K562 (cell line): Measurements from ENCODE around the gene KLK1. TPM values are rescaled to one million over a fixed set of nuclear protein-coding genes. Genes with fewer than 3 reads are reported as not detected.
A peak's percentile ranks its signal among the peaks of the same experiment; 100 is the strongest.

Experiments used
- ARID1B ChIP-seq: fragments of 450-650 bp; IDR thresholded peaks from 2 replicates; pipeline ENCODE4 v1.6.1; 2016; ENCODE audit warnings: antibody characterized with exemption, mild to moderate bottlenecking, inconsistent platforms
- ATF7 ChIP-seq: fragments of 450-650 bp; IDR thresholded peaks from 2 replicates; pipeline ENCODE4 v1.7.1; 2014; ENCODE audit warnings: mild to moderate bottlenecking, moderate library complexity
- CCAR2 ChIP-seq: fragments of 200-400 bp; formaldehyde crosslinking; IDR thresholded peaks from 2 replicates; pipeline ENCODE4 v1.6.1; 2017; ENCODE audit warnings: mild to moderate bottlenecking, low read depth, low read length
- CEBPB ChIP-seq: fragments of 450-650 bp; IDR thresholded peaks from 2 replicates; pipeline ENCODE4 v1.6.1; 2016; ENCODE audit warnings: missing genetic modification characterization, missing compliant biosample characterization
- KAT7 ChIP-seq: sonication (generic); formaldehyde crosslinking; IDR thresholded peaks from 2 replicates; pipeline ENCODE4 v1.8.0; 2022; ENCODE audit warnings: missing genetic modification reagents, mild to moderate bottlenecking, borderline replicate concordance
- KAT8 ChIP-seq: fragments of 450-650 bp; IDR thresholded peaks from 2 replicates; pipeline ENCODE4 v1.6.1; 2016; ENCODE audit warnings: low read depth, mild to moderate bottlenecking
- KLF16 ChIP-seq: IDR thresholded peaks from 2 replicates; pipeline ENCODE4 v1.6.1; 2016; ENCODE audit warnings: antibody characterized with exemption
- MTA3 ChIP-seq: fragments of 450-650 bp; formaldehyde crosslinking; IDR thresholded peaks from 2 replicates; pipeline ENCODE4 v1.6.1; 2017; ENCODE audit warnings: mild to moderate bottlenecking, borderline replicate concordance
- NBN ChIP-seq: fragments of 450-650 bp; IDR thresholded peaks from 2 replicates; pipeline ENCODE4 v1.6.1; 2016; ENCODE audit warnings: low read depth, mild to moderate bottlenecking
- NR2C1 ChIP-seq, 2 experiments: fragments of 450-650 bp; IDR thresholded peaks; 2 replicates each; pipeline ENCODE4 v1.6.1; 2017; ENCODE audit warnings: mild to moderate bottlenecking in 2 of 2, antibody characterized with exemption in 1 of 2, inconsistent platforms in 1 of 2, missing compliant biosample characterization in 1 of 2, missing genetic modification characterization in 1 of 2
- PREB ChIP-seq: sonication (generic); formaldehyde crosslinking; IDR thresholded peaks from 2 replicates; pipeline ENCODE4 v1.8.1; 2023; ENCODE audit warnings: mild to moderate bottlenecking, missing genetic modification reagents
- RAD21 ChIP-seq, 2 experiments: fragments of 250-450 bp in 1 of 2; fragments of 450-650 bp in 1 of 2; sonication (Bioruptor Pico) in 1 of 2; formaldehyde crosslinking in 1 of 2; IDR thresholded peaks in 1 of 2; conservative IDR thresholded peaks in 1 of 2; 2 replicates each; pipeline versions ENCODE4 v1.4.0 to v1.8.0; 2020 to 2022; ENCODE audit warnings: mild to moderate bottlenecking in 2 of 2, moderate library complexity in 1 of 2
- STAT5A ChIP-seq: IDR thresholded peaks from 2 replicates; pipeline ENCODE4 v1.6.1; 2012; ENCODE audit warnings: low read length, inconsistent platforms, borderline replicate concordance
- STAT6 ChIP-seq: sonication (generic); formaldehyde crosslinking; IDR thresholded peaks from 2 replicates; pipeline ENCODE4 v1.8.1; 2023; ENCODE audit warnings: mild to moderate bottlenecking, missing genetic modification reagents
- TEAD1 ChIP-seq, 2 experiments: fragments of 450-650 bp in 1 of 2; sonication (generic) in 1 of 2; formaldehyde crosslinking; IDR thresholded peaks; 2 replicates each; pipeline versions ENCODE4 v1.4.0 to v1.8.0; 2020 to 2022; ENCODE audit warnings: mild to moderate bottlenecking in 2 of 2, missing genetic modification reagents in 1 of 2
- ZNF507 ChIP-seq: conservative IDR thresholded peaks from 2 replicates; pipeline ENCODE4 v1.6.1; 2017; ENCODE audit warnings: missing genetic modification characterization, missing compliant biosample characterization
- ZNF76 ChIP-seq: fragments of 250-450 bp; sonication (Bioruptor Pico); IDR thresholded peaks from 2 replicates; pipeline ENCODE4 v1.4.0; 2020; ENCODE audit warnings: mild to moderate bottlenecking, moderate library complexity, borderline replicate concordance
- ZSCAN29 ChIP-seq: fragments of 450-650 bp; IDR thresholded peaks from 2 replicates; pipeline ENCODE4 v1.6.1; 2017
- polyA plus RNA-seq, 8 experiments: library from polyadenylated mRNA; depleted of rRNA in 4 of 8; stranded (reverse) in 5 of 8; unstranded in 3 of 8; fragments of >200 nt; fragmentation: Nextera tagmentation in 2 of 8; fragmentation: Illumina TruSeq in 1 of 8; extraction: Ambion mirVana in 2 of 8; extraction: Trizol in 1 of 8; gene quantifications; 2 replicates each; pipeline versions ENCODE4 v1.2.1 to v1.2.3, GENCODE V29; 2011 to 2014; ENCODE audit warnings: inconsistent platforms in 1 of 8, missing spikeins in 1 of 8
- total RNA-seq, 7 experiments: library from RNA; depleted of rRNA in 6 of 7; stranded (reverse); fragments of >200 nt in 6 of 7; fragmentation: Illumina TruSeq in 2 of 7; extraction: Trizol in 2 of 7; gene quantifications; 2 replicates each; pipeline versions ENCODE4 v1.2.1 to v1.2.3, GENCODE V29; 2011 to 2021; ENCODE audit warnings: low replicate concordance in 1 of 7
- TF ChIP-seq, protein P1 (sequence below): fragments of 250-450 bp; sonication (Bioruptor Pico); IDR thresholded peaks from 2 replicates; pipeline ENCODE4 v1.5.0; 2021
- TF ChIP-seq, protein P2 (sequence below): sonication (generic); formaldehyde crosslinking; IDR thresholded peaks from 2 replicates; pipeline ENCODE4 v1.8.0; 2022; ENCODE audit warnings: mild to moderate bottlenecking, missing genetic modification reagents

Gene KLK1
- total and polyA plus RNA-seq, 9 of the 15 experiments (the other 6 are each of a cell fraction or from before 2014, with no cell fraction given): 0.87 to 15.4 (median 9.1) TPM

GRCh38 chr19:50870417-50871089, 47.0 kb upstream of the KLK1 start (continued):
- TF ChIP-seq, protein P1, sequence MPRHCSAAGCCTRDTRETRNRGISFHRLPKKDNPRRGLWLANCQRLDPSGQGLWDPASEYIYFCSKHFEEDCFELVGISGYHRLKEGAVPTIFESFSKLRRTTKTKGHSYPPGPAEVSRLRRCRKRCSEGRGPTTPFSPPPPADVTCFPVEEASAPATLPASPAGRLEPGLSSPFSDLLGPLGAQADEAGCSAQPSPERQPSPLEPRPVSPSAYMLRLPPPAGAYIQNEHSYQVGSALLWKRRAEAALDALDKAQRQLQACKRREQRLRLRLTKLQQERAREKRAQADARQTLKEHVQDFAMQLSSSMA (CRISPR knock-in tag): no peak
- 0 out of 2 replicates have a peak, but pooled peaks have one; percentile 24 for TF ChIP-seq NR2C1 (IDR thresholded peaks at IDR 0.05)
- peak; percentile 69 for TF ChIP-seq NR2C1 (tag; IDR thresholded peaks at IDR 0.05)
- TF ChIP-seq NBN: peak; percentile 86
- TF ChIP-seq KAT7: no peak
- TF ChIP-seq RAD21 (CRISPR knock-in tag; conservative IDR thresholded peaks at IDR 0.05 in 1 of 2, IDR thresholded peaks at IDR 0.05 in 1 of 2): peak; percentile 88 to 96
- TF ChIP-seq KLF16: peak; percentile 24; the same call in 1 of the 2 replicates
- no peak for TF ChIP-seq PREB
- no peak for TF ChIP-seq STAT5A
- TF ChIP-seq CEBPB (tag): no peak
- TF ChIP-seq ZNF507: no peak
- TF ChIP-seq ATF7: peak; percentile 99
- TF ChIP-seq STAT6: no peak
- TF ChIP-seq MTA3: peak; percentile 87; the same call in 1 of the 2 replicates
- TF ChIP-seq ARID1B: peak; percentile 23; the same call in 1 of the 2 replicates
- no peak for TF ChIP-seq CCAR2
- TF ChIP-seq ZNF76 (CRISPR knock-in tag): 0 out of 2 replicates have a peak, but pooled peaks have one; percentile 26
- peak in 1 of 2 experiments; percentile 76; a peak in 1 of 4 replicates for TF ChIP-seq TEAD1 (CRISPR knock-in tag; IDR thresholded peaks at IDR 0.05)
- TF ChIP-seq KAT8: no peak
- TF ChIP-seq, protein P2, sequence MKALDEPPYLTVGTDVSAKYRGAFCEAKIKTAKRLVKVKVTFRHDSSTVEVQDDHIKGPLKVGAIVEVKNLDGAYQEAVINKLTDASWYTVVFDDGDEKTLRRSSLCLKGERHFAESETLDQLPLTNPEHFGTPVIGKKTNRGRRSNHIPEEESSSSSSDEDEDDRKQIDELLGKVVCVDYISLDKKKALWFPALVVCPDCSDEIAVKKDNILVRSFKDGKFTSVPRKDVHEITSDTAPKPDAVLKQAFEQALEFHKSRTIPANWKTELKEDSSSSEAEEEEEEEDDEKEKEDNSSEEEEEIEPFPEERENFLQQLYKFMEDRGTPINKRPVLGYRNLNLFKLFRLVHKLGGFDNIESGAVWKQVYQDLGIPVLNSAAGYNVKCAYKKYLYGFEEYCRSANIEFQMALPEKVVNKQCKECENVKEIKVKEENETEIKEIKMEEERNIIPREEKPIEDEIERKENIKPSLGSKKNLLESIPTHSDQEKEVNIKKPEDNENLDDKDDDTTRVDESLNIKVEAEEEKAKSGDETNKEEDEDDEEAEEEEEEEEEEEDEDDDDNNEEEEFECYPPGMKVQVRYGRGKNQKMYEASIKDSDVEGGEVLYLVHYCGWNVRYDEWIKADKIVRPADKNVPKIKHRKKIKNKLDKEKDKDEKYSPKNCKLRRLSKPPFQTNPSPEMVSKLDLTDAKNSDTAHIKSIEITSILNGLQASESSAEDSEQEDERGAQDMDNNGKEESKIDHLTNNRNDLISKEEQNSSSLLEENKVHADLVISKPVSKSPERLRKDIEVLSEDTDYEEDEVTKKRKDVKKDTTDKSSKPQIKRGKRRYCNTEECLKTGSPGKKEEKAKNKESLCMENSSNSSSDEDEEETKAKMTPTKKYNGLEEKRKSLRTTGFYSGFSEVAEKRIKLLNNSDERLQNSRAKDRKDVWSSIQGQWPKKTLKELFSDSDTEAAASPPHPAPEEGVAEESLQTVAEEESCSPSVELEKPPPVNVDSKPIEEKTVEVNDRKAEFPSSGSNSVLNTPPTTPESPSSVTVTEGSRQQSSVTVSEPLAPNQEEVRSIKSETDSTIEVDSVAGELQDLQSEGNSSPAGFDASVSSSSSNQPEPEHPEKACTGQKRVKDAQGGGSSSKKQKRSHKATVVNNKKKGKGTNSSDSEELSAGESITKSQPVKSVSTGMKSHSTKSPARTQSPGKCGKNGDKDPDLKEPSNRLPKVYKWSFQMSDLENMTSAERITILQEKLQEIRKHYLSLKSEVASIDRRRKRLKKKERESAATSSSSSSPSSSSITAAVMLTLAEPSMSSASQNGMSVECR (CRISPR knock-in tag): peak; percentile 45; the same call in 1 of the 2 replicates
- TF ChIP-seq ZSCAN29: no peak
